Left hindlimb (tissue), 1 donor: ENCODE measurements around the gene RPIA.
"Not testable (repeated sequence)": the region's sequence is repeated elsewhere in the genome, so short reads cannot be mapped to it uniquely, and the experiment has no call there.

Source experiments
- DNase-seq: peaks from one replicate; pipeline ENCODE4 v3.0.0-alpha.2; 2018

RPIA gene

DNA sequence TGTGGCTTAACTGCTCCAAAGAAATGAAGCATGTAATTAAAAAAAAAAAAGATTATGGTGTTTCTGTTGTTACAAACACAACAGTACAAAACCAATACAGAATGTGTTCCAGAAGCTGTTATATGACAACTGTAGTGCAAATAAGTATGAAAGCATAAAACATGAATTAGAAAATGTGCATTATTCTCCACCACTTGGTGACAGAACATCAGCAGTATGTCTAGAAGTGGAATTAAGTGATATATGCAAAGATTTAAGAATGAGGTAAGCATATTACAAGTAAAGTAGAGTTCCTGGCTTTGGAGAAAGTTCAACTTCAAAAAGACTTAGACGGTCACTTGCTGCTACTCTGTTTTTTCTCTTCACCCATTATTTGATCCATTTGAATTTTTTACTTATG is 105.0 kb downstream of the RPIA start:
- DNase-seq, result not testable (repeated sequence)

DNA sequence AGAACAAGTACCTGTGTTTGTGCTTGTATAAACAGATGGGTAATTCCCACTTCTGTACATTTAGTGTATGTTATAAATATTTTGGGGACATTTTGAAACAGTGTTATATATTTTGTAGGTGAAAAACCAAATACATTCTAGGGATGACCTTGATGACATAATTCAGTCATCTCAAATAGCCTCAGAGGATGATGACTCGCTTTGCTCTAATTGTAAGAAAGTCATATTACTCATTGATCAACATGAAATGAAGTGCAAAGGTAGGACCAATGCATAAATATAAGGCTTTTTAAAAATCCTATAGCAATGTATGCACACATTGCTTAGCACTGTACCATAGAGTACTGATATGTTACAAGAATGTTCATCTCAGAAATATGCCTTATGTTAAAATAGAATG is 105.7 kb downstream of the RPIA start:
- DNase-seq, result not testable (repeated sequence)
